Activated CD4-positive, alpha-beta T cell treated with anti-CD3 and anti-CD28 coated beads, Interleukin-2, amount 50 U/mL, for 24 hours (primary cell): ENCODE results near the gene MYT1.
"Not testable (repeated sequence)": the region's sequence is repeated elsewhere in the genome, so short reads cannot be mapped to it uniquely, and the experiment has no call there.

Experiments
- DNase-seq, 2 donors: peaks; one replicate each; pipeline ENCODE4 v3.0.0-alpha.2; 2020; ENCODE audit warnings: low read depth in 1 of 2, low spot score in 1 of 2

The MYT1 gene

DNA sequence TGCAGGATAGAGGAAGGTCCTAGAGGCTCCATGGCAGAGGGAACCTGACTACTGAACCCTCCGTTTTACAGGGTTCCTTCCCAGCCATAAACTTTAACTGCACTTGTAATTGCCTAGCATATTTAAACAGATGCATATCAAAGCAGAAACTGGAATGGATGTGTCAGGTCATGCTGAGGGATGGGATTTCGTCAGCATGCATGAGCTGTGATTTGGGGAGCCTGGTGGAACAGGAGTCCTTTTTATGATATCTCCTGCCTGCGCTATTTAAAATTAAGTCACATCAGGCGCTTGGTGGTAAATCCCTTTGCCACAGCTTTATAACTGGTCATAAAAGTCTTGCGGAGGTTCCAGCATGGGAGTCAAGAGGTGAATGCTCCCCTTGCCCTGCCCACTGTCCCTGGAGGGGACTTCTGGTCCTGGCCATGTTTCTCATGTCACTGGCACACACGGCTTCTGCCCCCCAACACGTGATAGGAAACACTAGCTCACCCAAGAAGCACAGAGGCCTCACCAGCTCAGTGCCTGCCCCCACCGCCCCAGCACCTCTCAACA, 65.3 kb downstream of the MYT1 start:
- DNase-seq: no peak

DNA sequence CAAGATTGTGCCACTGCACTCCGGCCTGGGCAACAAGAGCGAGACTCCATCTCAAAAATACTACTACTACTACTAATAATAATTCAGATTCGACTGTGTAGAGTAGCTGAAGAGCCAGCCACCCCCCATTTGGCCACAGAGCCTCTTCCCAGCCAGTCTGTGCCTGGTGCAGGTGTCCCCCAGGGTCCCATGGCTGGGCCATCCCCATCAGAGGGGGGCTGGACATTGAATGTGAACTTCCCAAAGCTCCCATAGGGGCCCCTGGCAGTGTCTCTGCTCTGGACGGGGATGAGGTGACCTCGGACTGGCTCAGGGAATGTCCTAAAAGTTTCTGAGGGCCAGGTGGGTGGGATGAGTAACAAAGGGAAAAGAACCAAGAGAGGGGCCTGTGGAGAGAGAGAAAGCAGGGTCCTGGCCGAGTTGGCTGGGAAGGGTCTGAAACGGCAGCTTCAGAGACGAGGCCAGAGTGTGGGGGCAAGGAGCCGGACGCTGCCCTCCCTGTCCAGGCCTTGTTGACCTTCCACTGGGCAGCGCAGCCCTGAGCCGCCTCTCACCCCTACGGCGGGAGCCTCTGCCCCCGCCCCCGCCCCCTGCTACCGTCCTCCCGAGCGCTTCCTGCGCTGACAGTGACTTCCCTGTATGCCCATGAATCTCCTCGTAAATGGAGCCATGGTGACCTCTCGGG, 66.4 kb downstream of the MYT1 start:
- no peak for DNase-seq

GRCh38 chr20:64231621-64232550, 67.6 kb downstream of the MYT1 start:
- DNase-seq: no peak

DNA sequence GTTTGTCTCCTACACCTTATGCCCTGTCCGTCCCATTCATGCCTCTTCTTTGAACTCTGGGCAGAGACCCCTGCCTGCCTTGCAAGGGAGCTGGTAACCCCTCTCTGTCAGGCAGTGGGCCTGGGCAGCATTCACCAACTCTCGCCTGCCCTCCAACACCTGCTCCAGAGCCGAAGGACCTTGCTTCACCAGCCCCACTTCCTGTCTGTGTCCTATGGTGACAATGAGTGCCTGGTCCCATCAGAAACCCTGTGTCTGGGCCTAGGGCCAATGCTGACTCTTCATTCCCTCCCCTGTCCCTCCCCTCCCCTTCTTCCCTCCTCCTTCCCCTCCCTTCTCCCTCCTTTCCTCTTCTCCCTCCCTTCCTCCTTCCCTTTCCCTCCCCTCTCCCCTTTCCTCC, 68.5 kb downstream of the MYT1 start:
- no peak for DNase-seq

GRCh38 chr20:64233725-64234124, 69.5 kb downstream of the MYT1 start:
- DNase-seq: no peak

DNA sequence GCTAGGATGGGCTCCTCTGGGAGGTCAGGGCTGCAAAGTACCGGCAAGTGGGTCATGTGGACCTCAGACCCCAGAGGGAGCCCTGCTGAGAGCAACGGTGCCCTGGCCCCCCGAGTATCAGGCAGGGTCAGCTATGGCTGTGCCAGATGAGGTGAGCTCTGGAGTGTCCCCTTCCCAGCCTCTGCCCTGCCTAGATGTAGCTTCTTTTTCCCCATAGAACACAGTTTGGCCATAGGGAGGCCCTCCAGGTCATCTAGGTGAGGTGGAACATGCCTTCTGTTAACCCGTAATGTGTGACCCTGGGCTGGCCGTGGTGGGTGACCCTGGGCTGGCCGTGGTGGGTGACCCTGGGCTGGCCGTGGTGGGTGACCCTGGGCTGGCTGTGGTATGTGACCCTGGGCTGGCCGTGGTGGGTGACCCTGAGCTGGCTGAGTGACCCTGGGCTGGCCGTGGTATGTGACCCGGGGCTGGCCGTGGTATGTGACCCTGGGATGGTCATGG, 70.1 kb downstream of the MYT1 start:
- DNase-seq: no peak

DNA sequence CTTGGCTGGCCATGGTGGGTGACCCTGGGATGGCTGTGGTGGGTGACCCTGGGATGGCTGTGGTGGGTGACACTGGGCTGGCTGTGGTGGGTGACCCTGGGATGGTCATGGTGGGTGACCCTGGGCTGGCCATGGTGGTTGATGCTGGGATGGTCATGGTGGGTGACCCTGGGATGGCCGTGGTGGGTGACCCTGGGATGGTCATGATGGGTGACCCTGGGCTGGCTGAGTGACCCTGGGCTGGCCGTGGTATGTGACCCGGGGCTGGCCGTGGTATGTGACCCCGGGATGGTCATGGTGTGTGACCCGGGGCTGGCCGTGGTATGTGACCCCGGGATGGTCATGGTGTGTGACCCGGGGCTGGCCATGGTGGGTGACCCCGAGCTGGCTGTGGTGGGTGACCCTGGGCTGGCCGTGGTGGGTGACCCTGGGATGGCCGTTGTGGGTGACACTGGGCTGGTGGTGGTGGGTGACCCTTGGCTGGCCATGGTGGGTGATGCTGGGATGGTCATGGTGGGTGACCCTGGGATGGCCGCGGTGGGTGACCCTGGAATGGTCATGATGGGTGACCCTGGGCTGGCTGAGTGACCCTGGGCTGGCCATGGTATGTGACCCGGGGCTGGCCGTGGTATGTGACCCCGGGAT, 70.8 kb downstream of the MYT1 start:
- not testable (repeated sequence) for DNase-seq

- no peak for DNase-seq
These were observed 72.2 kb downstream of the MYT1 start for GRCh38 chr20:64236137-64237088.

- DNase-seq: no peak
These were observed 73.1 kb downstream of the MYT1 start for GRCh38 chr20:64237316-64237715.

- no peak for DNase-seq
These were observed 74.0 kb downstream of the MYT1 start for GRCh38 chr20:64238115-64238825.

DNA sequence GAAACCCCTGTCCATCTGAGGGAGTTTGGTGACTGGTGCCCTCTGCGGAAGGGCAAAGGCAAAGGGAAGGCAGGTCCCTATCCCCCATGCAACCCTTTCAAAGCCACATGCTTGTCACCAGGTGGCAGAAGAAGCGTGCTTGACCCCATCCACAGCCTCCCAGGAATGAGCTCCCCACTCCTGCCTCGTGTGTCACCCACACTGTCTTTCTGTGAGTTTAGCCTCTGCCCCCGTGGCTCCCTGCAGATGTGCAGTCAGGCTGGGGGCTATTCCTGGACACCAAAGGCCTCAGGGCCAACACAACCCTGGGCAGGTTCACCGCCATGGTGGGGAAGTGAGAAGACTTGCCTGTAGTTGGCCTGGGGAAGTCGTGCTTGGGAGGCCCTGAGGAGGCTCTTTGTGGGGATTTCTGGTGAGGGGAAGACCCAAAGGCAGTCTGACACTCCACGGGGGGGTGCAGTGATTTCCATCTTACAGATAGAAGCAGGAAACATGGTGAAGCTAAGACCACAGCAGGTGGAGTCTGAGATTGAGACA, 74.7 kb downstream of the MYT1 start:
- DNase-seq: no peak

GRCh38 chr20:64239449-64240242, 75.4 kb downstream of the MYT1 start:
- DNase-seq: no peak

DNA sequence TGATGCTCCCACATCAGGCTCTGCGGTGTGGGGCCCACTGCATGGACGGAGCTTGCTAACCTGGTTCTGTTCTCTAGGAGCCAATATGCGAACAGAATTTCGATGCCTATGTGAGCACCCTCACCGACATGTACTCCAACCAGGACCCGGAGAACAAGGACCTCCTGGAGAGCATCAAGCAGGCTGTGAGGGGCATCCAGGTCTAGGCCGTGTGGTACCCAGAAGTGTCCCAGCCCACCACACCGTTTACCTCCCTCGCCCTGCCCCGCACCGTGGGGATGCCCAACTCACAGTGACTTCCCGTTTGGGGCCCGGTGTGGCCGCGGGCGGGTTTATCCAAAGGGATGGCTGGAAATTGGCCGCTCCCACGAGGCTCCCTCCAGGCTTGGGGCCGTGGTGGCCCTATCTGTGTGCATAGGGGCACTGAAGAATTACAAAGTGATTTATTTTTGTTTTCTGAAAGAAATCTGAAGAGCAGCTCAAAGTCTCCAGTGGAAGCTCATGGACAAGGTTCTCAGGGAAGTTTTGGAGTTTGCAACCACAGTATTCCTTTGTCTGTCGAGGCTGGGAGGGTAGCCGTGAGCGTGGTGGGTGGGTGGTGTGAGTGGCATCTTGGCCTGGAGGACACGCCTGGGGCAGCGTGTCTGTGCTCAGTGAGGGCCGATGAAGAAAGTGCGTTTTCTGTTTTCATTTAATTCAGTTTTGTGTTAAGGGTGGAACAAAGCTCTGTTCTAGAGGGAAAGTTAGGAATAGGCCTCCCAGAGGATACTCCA, 76.2 kb downstream of the MYT1 start:
- no peak for DNase-seq

DNA sequence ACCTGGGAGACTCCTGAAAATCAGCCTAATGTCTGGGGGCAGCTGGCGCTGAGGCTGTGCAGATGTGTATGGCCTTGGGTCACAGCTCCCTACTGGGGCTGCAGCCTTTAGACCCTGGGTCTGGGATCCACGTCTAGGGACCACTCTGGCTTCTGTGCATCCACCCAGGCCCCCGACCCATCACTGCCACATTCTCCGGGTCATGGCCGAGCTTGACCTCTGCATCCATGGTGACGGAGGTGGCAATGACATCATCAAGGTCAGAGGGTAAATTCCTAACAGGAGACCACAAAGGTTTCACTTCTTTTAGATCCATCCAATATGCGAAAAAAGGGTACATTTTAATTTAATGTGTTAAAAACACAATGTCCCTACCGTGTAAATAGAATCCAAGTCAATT, 76.8 kb downstream of the MYT1 start:
- DNase-seq: no peak

DNA sequence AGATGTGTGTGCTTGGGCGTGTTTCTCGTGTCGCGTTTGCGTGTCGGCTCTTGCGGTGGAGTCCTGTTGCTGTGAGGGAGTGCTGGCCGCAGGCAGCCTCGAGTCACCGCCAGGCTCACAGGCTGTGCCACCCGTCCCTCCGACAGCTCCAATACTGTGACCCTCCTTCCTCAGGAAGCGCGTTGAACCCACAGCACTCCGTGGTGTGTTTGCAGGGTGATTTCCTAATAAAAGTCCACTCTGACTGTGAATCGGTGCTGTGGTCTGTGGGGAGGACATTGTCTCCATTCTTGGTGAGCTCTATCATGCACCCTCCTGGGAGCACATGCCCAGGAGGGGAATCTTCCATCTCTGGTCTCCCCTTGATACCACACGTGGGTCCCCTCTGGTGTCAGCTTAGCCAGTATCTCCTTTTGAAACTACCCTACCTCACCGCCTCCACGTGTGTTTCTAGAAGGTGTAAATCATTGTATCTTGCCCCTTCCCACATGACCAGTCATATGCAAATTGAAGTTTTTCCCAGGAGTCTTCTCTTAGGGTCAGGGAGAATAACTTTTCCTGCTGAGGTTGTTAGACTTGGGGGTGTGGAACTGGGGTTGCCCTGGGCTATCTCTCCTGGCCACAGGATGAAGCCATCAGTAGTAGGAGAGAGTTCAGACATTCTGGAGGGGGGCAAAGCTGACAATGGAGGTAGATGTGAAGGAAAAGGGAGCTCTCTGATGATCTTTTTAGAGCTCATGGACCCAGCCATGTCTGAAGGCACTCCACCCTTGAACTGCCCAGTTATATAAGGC, 77.9 kb downstream of the MYT1 start:
- no peak for DNase-seq

DNA sequence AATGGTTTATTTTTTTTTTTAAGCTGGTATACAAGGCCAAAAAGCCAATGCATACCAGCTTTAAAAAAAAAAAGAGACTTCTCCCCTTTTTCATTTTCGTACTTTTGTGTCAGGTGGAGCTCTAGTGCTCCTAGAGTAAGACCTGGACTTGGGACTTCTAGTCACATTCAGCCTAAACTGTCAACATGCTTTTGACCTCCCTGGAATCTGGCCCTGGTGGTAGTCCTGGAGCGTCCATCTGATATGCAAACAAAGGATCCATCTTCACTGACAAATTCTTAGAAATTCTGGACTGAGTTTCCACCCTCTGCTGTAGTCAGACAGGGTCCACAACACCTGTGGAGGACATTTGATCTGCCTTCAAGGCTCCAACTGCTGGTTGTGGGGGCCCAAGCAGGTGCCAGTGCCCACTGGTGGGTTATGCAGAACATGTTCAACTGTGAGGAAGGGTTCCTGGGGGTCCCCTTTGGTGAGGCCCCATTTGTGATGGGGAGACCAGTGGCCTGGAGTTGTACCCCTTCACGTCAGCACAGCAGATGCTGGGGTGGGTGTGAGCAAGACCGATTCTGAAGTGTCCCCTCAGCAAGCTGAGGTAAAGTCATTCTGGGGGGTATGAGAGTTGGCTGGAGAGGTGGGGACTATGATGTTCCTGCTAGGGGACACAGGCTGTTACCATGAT, 78.7 kb downstream of the MYT1 start:
- DNase-seq: no peak
